Jurkat, Clone E6-1 (cell line): ENCODE results near the gene CD3G. TPM values are rescaled to one million over a fixed set of nuclear protein-coding genes. Genes with fewer than 3 reads are reported as not detected.
A peak's percentile ranks its signal among the peaks of the same experiment; 100 is the strongest.
"Not testable (repeated sequence)": the region's sequence is repeated elsewhere in the genome, so short reads cannot be mapped to it uniquely, and the experiment has no call there.

Experiments used
- DNase-seq: peaks from one replicate; pipeline ENCODE4 v3.0.0-alpha.2; 2011; ENCODE audit warnings: low read depth, low spot score
- H3K4me3 ChIP-seq: 2 replicates; pipeline ENCODE4 v1.5.1; 2011; ENCODE audit warnings: mild to moderate bottlenecking, low read length, control low read depth, moderate library complexity
- polyA plus RNA-seq: library from polyadenylated mRNA; unstranded; fragments of >200 nt; gene quantifications from one replicate; pipeline ENCODE4 v1.2.1, GENCODE V29; 2012; ENCODE audit warnings: missing spikeins; ENCODE audit not compliant: insufficient read length, insufficient read depth

Gene CD3G
- polyA plus RNA-seq = 109 TPM

DNA sequence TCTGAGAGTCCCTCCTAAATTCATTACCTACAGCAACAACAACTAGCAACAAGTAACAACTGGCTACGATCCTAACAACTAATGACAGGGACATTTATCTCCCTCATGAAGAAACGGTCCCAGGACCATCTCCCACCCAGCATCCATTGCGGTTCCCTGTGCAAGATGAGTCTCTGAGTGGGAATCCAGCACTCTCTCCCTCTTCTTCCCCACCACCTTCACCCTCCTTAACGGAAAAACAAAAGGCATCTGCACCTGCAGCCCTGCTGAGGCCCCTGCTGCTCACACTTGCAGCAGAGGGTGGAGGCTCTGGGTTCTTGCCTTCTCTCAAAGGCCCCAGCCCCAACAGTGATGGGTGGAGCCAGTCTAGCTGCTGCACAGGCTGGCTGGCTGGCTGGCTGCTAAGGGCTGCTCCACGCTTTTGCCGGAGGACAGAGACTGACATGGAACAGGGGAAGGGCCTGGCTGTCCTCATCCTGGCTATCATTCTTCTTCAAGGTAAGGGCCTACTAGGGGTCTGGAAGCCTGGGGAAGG lies at the start of gene CD3G:
TSS of gene CD3G (plus strand) at position 364 of the 535 bp plus-strand sequence. CDS start at position 444, 80 bp downstream.
- H3K4me3 ChIP-seq = peak within 1 kb of the TSS; percentile 71
- DNase-seq = peak; percentile 91

GRCh38 chr11:118295199-118295598 lies 48.9 kb upstream of the CD3G start:
- DNase-seq = no peak

DNA sequence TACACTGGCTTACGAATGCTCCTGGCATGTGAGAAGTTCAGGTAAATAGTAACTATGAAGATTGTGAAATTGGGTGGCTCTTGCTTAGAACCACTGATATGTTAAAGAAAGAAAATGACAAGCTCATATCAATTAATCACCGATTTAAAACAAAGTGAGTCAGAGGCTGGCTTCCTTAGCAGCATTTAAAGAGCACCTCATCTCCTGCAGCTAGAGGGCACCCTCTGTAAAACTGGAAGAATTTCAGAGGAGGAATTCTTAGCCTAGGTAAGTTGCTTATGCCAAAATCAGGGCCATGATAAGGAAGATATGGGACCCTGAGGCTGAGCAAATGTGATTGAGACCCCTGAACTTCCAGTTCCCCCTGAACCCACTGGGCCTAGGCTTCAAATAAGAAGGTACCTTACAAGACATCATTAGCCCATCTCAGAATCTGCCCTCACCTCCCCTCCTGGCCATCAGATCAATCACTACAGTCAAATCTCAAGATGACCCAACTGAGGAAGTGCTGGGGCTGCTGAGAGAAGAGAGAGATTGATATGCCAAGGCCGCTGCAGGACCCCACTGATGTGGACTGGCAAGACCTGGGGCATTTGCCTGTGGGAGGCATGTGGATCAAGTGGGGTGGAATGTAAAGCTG lies 48.2 kb upstream of the CD3G start:
- peak; percentile 68 for DNase-seq
- H3K4me3 ChIP-seq = no peak overlapping the region

More at GRCh38 chr11:118295199-118295598, 48.9 kb upstream of the CD3G start:
- no peak overlapping the region for H3K4me3 ChIP-seq

- no peak overlapping the region for H3K4me3 ChIP-seq
Measured at GRCh38 chr11:118301600-118302195, 42.4 kb upstream of the CD3G start.

DNA sequence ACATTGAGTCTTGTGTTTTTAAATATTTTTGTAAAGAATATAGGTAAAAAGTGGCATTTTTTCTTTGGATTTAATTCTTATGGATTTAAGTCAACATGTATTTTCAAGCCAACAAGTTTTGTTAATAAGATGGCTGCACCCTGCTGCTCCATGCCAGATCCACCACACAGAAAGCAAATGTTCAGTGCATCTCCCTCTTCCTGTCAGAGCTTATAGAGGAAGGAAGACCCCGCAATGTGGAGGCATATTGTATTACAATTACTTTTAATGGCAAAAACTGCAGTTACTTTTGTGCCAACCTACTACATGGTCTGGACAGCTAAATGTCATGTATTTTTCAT lies 39.9 kb upstream of the CD3G start:
- peak; percentile 90 for DNase-seq
- H3K4me3 ChIP-seq = peak overlapping the region; percentile 69

More at GRCh38 chr11:118301600-118302195, 42.4 kb upstream of the CD3G start:
- DNase-seq = no peak

DNA sequence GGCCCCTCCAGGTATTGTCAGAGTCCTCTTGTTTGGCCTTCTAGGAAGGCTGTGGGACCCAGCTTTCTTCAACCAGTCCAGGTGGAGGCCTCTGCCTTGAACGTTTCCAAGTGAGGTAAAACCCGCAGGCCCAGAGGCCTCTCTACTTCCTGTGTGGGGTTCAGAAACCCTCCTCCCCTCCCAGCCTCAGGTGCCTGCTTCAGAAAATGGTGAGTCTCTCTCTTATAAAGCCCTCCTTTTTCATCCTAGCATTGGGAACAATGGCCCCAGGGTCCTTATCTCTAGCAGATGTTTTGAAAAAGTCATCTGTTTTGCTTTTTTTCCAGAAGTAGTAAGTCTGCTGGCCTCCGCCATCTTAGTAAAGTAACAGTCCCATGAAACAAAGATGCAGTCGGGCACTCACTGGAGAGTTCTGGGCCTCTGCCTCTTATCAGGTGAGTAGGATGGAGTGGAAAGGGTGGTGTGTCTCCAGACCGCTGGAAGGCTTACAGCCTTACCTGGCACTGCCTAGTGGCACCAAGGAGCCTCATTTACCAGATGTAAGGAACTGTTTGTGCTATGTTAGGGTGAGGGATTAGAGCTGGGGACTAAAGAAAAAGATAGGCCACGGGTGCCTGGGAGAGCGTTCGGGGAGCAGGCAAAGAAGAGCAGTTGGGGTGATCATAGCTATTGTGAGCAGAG lies 39.4 kb upstream of the CD3G start, which contains the start of gene CD3E:
TSS of gene CD3E (plus strand) at position 163 of the 681 bp plus-strand sequence. CDS start at position 386, 223 bp downstream.
- DNase-seq = peak; percentile 95
- peak within 1 kb of the TSS; percentile 69 for H3K4me3 ChIP-seq

- peak; percentile 94 for DNase-seq
- peak overlapping the region; percentile 69 for H3K4me3 ChIP-seq
Measured at GRCh38 chr11:118305726-118306125, 38.4 kb upstream of the CD3G start.

DNA sequence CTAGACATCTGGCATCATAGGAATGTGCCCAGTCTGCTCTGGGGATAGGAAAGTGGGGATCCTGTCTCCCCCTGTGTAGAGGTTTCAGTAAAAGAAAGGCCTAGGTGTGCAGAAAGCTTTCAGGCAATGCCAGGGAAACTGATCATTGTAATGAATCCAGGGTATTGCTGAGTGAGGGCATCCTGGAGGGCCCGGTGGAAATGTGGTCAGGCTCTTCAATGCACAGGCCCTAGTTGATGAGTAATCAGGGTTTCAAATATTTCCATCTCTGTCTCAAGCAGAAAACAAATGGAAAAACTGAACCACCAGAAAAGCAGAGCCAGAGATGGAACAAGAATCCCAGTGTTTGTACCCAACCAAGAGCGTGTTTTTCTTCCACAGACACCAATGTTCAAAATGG lies 37.6 kb upstream of the CD3G start:
- DNase-seq = no peak
- peak overlapping the region; percentile 69 for H3K4me3 ChIP-seq

GRCh38 chr11:118308995-118309528 lies 35.1 kb upstream of the CD3G start:
- DNase-seq = not testable (repeated sequence)

DNA sequence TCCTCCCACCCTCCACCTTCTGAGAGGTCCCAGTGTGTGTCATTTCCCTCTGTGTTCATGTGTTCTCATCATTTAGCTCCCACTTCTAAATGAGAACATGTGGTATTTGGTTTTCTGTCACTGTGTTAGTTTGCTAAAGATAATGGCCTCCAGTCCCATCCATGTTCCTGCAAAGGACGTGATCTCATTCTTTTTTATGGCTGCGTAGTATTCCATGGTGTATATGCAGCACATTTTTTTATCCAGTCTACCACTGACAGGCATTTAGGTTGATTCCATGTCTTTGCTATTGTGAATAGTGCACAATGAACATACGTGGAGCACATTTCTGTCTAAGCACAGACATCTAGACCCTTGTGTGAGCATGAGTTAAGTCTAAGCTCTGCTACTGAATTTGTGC lies 33.9 kb upstream of the CD3G start:
- DNase-seq = no peak
- H3K4me3 ChIP-seq = no peak overlapping the region

More at GRCh38 chr11:118308995-118309528, 35.1 kb upstream of the CD3G start:
- H3K4me3 ChIP-seq = not testable (repeated sequence)

- no peak for DNase-seq
- H3K4me3 ChIP-seq = no peak overlapping the region
Measured at GRCh38 chr11:118310781-118311485, 33.2 kb upstream of the CD3G start.

- DNase-seq = no peak
- H3K4me3 ChIP-seq = no peak overlapping the region
Measured at GRCh38 chr11:118311518-118311917, 32.6 kb upstream of the CD3G start.

DNA sequence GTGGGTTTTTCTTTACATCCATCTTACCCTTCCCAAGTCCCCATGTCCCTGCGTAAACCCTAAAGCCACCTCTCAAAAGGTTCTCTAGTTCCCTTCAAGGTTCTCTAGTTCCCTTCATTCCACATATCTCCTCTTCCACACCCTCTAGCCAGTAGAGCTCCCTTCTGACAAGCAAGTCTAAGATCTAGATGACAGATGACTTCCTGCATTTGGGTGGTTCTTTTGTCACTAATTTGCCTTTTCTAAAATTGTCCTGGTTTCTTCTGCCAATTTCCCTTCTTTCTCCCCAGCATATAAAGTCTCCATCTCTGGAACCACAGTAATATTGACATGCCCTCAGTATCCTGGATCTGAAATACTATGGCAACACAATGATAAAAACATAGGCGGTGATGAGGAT lies 31.8 kb upstream of the CD3G start:
- DNase-seq = no peak
- H3K4me3 ChIP-seq = no peak overlapping the region

- no peak for DNase-seq
- no peak overlapping the region for H3K4me3 ChIP-seq
Measured at GRCh38 chr11:118313242-118313641, 30.9 kb upstream of the CD3G start.

DNA sequence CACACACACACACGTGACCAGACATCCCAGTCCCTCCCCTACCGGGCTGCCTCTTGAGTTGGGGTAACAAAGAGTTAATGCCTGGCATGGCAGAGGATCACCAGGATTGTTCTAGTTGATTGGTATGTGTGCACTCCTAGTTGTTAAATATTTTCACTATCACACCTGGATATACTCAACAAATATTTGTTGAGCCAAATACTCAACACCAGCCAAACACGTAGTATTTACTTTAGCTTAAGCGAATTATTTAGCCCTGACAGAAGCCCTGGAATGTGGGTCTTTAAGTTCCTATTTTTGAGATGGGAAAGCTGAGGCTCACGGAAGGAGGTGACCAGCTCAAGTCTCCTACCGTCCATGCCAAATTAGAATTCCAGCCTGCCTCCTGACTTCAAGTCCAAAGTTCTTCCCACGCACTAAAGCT lies 29.1 kb upstream of the CD3G start:
- peak overlapping the region; percentile 35 for H3K4me3 ChIP-seq
- no peak for DNase-seq

GRCh38 chr11:118318124-118318523 lies 26.0 kb upstream of the CD3G start:
- H3K4me3 ChIP-seq = no peak overlapping the region
- DNase-seq = peak; percentile 70

DNA sequence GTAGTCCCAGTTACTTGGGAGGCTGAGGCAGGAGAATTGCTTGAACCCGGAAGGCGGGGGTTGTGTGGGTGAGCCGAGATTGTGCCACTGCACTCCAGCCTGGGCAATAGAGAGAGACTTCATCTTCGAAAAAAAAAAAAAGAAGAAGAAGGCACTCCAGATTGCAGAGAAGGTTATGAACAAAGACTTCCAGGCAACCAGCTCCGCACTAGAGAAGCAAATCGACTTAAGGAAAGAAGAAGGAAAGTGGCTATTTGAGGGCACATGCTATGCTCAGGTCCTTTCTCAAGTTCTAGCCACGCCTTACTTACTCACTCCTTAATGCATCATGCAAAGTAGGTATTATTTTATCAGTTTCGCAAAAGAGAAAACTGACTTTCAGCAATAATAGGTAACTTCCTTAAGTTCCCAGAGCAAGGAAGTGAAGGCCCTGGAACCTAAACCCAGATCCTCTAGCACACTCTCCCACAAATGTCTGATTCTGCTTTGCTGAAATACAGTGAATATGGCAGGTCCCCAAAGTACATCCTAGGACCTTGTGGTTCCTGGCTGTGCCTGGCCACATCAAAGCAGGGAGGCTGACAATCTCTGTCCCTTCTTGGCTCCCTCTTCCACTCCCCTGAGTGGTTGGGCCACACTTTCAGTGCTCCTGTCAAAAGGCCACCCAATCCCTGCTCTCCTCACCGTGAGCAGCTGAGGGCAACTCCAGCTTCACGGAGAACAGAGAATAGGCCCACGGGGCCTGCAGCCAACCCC lies 25.4 kb upstream of the CD3G start:
- H3K4me3 ChIP-seq = no peak overlapping the region
- DNase-seq = no peak

GRCh38 chr11:118319337-118319707 lies 24.8 kb upstream of the CD3G start:
- H3K4me3 ChIP-seq = no peak overlapping the region
- DNase-seq = no peak
